Fibroblast of the aortic adventitia (primary cell): ENCODE data around the gene TBC1D4. TPM values are rescaled to one million over a fixed set of nuclear protein-coding genes. Genes with fewer than 3 reads are reported as not detected.
"Not testable (repeated sequence)": the region's sequence is repeated elsewhere in the genome, so short reads cannot be mapped to it uniquely, and the experiment has no call there.

ENCODE experiments used
- DNase-seq: peaks from one replicate; pipeline ENCODE4 v3.0.0-alpha.2; 2010; ENCODE audit warnings: low read depth
- H3K4me3 ChIP-seq: 2 replicates; pipeline ENCODE4 v1.5.1; 2011; ENCODE audit warnings: low read depth, mild to moderate bottlenecking, control low read depth, low read length, moderate library complexity
- total RNA-seq: library from RNA; depleted of rRNA; stranded (reverse); fragments of >200 nt; gene quantifications from 2 replicates; pipeline ENCODE4 v1.2.3, GENCODE V29; 2012; ENCODE audit warnings: low replicate concordance
- TF ChIP-seq, protein P1 (sequence below): IDR thresholded peaks from 2 replicates; pipeline ENCODE4 v1.5.1; 2011; ENCODE audit warnings: mild to moderate bottlenecking, low read length, control low read depth, inconsistent platforms; ENCODE audit not compliant: insufficient read depth

TBC1D4 gene
- total RNA-seq, 1 donor, result 9.5 TPM

DNA sequence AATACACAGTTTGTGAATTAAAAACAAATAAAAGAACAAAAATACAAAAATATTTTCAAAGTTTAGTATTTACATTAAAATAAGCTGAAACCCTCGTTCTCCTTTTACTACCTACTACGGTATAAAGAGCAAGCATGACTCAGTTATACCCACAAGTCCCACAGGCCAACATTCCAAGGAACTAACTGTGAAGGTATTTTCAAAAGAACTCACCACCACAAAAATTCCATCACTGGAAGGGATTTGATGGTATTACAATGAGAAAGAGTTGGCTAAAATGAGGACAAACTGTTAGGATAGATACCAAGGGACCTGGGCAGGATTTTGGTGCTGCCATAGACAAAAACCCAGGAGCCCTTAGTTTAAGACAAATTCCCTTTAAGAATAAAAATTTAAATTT is 122.7 kb downstream of the TBC1D4 start:
- TF ChIP-seq, protein P1, sequence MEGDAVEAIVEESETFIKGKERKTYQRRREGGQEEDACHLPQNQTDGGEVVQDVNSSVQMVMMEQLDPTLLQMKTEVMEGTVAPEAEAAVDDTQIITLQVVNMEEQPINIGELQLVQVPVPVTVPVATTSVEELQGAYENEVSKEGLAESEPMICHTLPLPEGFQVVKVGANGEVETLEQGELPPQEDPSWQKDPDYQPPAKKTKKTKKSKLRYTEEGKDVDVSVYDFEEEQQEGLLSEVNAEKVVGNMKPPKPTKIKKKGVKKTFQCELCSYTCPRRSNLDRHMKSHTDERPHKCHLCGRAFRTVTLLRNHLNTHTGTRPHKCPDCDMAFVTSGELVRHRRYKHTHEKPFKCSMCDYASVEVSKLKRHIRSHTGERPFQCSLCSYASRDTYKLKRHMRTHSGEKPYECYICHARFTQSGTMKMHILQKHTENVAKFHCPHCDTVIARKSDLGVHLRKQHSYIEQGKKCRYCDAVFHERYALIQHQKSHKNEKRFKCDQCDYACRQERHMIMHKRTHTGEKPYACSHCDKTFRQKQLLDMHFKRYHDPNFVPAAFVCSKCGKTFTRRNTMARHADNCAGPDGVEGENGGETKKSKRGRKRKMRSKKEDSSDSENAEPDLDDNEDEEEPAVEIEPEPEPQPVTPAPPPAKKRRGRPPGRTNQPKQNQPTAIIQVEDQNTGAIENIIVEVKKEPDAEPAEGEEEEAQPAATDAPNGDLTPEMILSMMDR, result no peak
- peak; percentile 90 for DNase-seq
- no peak overlapping the region for H3K4me3 ChIP-seq

DNA sequence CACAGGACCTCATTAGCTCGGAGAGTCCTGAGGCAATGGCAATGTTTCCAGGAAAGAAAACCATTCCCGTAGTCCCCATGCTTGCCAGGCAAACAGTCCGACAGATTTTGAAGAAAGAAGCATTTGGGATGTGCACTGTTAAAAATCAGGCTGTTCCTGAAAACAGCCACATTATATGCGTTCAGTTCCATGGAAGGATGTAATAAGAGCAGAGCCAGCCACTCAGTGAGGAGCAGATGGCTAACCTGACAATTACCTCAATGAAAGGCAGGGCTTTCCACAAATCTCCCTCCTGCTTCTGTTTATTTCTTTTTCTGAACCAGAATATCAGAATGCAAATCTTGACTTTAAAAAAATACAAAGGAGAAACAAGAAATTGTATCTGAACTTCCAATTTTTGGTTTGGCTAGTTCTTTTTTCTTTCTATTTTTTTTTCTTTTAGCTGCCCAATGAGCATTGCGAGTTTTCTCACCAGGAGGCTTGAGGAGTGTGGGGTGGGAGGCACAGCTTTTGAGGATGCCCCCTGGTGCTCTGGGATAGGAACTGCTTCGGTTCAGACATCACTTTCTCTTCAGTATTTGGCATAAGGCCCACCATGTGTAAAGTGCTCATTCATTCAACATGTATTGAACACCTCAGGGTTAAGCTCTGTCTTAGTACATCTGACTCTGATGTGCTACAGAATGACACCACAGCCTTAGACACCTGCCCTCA is 124.2 kb downstream of the TBC1D4 start:
- TF ChIP-seq, protein P1, result peak; percentile 64
- peak; percentile 50 for DNase-seq
- H3K4me3 ChIP-seq, result no peak overlapping the region

DNA sequence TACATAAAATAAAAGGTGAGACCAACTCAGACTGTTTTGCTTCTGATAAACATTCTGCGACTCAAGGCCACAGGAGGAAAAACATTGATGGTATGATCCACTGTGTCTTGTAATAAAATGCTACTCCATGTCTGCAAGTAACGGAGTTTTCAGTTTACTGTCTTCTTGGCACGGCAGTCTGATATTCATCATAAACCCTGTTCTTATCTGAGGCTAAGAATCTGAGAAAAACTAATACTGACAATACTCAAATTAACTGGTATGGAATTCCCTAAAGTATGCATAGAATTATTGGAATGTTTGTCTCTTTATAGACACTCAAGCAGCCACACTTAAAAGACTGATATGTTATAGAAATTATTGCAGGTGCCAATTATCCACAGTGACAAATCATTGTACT is 125.5 kb downstream of the TBC1D4 start:
- no peak overlapping the region for H3K4me3 ChIP-seq
- TF ChIP-seq, protein P1, result no peak
- DNase-seq, result no peak

DNA sequence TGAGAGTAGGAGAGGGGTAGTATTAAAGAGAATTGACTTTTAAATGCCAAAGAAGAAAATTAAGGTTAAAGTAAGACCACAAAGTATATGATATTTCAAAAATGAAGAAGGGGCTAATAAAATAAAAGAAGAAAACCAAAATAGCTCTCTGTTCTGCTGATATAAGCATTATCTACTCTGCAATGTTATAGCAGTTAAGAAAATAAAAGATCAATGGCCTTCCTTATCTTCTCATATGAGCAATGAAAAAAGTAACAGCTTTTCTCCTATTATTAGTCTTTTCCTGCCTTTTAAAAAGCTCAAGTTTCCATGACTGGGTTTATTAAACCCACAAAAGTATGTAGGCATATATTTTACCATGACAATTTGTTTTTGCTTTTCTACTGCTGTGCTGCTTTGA is 126.4 kb downstream of the TBC1D4 start:
- DNase-seq, result no peak
- TF ChIP-seq, protein P1, result no peak
- H3K4me3 ChIP-seq, result no peak overlapping the region

DNA sequence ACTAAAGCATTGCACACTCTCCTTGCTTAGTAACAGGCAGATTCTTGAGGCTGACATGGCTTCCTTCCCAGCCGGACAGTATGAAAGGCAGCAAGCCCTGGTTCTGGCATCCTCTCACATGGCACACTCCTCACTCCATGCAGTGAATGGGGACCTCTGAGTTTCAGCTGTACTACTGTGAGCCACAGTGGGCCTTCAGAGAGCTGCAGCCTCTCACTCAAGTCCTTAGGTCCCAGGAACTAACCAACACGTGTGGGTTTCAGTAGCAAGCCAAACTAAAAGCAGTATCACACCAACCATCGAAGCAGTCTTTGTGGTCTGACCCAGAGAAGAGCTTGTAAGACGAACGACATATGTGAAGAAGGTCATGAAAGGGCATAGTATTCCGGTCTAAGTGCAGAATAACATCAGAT is 128.2 kb downstream of the TBC1D4 start:
- TF ChIP-seq, protein P1, result no peak
- DNase-seq, result peak; percentile 45
- no peak overlapping the region for H3K4me3 ChIP-seq

DNA sequence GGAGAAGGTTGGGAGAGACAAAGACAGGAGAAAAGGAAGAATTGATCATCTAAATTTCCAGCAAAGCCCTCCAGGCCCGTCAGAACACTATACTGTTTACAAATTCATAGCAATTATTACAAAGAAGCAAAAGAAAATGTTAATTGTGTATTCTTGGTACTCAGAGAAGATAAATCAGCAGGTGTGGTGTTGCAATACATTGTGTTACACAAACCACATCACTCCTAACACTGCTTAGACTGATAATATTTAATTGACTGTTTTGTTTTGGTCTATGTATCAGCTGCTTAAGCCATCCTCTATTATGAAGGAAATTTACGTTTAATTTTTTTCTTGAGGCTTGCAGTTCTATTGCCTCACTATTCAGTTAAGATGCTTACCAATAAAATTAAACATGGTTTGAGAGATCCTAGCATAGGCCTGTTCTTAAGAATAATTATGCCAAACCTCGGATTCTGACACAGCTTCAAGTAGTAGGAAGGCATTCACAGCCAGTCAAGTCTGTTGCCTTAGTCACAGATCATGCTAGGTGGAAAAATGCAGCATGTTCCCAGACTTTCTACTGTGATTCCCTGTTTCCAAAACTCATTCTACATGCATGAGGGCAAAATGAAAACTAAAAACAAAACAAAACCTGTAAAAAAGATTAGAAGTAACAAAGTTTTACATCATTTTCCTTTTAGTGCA is 129.2 kb downstream of the TBC1D4 start:
- DNase-seq, result no peak

DNA sequence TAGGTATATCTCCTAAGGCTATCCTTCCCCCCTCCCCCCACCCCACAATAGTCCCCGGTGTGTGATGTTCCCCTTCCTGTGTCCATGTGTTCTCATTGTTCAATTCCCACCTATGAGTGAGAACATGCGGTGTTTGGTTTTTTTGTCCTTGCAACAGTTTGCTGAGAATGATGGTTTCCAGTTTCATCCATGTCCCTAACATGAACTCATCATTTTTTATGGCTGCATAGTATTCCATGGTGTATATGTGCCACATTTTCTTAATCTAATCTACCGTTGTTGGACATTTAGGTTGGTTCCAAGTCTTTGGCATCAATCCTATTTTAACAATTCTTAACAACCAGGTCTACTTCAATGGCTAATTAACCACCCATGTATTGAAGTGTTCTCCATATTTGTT is 130.4 kb downstream of the TBC1D4 start:
- H3K4me3 ChIP-seq, DNase-seq: not testable (repeated sequence)

More for the DNA sequence above, 129.2 kb downstream of the TBC1D4 start:
- TF ChIP-seq, protein P1, result no peak
- no peak overlapping the region for H3K4me3 ChIP-seq
